Measurements from ENCODE around the gene NRG3.

DNA sequence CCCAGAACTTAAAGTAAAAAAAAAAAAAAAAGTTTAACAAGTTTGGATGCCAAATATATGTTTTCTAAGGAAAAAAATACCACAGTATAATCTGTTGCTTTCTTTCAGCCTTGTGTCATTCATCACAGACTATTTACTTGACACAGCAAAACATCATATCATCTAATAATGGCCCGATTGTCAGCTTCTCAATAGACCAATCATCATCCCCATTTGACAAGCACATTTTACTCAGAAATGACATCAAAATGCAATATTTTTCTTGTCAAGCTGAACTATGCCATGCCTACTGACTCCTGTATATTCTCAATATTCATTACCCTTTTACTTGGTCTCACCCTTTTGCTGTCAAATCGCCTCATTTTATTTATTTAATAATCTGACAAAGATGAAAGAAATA lies 249.7 kb downstream of the NRG3 start:
- TF ChIP-seq POLR2AphosphoS5 (IDR thresholded peaks at IDR 0.05; ENCODE audit: low read depth, low read length) (no peak), TCF7L2 (IDR thresholded peaks at IDR 0.05; ENCODE audit: low read depth, low read length) (no peak)
- TF ChIP-seq, protein P1, sequence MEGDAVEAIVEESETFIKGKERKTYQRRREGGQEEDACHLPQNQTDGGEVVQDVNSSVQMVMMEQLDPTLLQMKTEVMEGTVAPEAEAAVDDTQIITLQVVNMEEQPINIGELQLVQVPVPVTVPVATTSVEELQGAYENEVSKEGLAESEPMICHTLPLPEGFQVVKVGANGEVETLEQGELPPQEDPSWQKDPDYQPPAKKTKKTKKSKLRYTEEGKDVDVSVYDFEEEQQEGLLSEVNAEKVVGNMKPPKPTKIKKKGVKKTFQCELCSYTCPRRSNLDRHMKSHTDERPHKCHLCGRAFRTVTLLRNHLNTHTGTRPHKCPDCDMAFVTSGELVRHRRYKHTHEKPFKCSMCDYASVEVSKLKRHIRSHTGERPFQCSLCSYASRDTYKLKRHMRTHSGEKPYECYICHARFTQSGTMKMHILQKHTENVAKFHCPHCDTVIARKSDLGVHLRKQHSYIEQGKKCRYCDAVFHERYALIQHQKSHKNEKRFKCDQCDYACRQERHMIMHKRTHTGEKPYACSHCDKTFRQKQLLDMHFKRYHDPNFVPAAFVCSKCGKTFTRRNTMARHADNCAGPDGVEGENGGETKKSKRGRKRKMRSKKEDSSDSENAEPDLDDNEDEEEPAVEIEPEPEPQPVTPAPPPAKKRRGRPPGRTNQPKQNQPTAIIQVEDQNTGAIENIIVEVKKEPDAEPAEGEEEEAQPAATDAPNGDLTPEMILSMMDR (IDR thresholded peaks at IDR 0.05): no peak
- TF ChIP-seq, protein P2, sequence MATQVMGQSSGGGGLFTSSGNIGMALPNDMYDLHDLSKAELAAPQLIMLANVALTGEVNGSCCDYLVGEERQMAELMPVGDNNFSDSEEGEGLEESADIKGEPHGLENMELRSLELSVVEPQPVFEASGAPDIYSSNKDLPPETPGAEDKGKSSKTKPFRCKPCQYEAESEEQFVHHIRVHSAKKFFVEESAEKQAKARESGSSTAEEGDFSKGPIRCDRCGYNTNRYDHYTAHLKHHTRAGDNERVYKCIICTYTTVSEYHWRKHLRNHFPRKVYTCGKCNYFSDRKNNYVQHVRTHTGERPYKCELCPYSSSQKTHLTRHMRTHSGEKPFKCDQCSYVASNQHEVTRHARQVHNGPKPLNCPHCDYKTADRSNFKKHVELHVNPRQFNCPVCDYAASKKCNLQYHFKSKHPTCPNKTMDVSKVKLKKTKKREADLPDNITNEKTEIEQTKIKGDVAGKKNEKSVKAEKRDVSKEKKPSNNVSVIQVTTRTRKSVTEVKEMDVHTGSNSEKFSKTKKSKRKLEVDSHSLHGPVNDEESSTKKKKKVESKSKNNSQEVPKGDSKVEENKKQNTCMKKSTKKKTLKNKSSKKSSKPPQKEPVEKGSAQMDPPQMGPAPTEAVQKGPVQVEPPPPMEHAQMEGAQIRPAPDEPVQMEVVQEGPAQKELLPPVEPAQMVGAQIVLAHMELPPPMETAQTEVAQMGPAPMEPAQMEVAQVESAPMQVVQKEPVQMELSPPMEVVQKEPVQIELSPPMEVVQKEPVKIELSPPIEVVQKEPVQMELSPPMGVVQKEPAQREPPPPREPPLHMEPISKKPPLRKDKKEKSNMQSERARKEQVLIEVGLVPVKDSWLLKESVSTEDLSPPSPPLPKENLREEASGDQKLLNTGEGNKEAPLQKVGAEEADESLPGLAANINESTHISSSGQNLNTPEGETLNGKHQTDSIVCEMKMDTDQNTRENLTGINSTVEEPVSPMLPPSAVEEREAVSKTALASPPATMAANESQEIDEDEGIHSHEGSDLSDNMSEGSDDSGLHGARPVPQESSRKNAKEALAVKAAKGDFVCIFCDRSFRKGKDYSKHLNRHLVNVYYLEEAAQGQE (IDR thresholded peaks at IDR 0.05; ENCODE audit: insufficient read depth in 1 of 2, low read depth in 2 of 2, low read length in 1 of 2): no peak

Data from Panc1 (cell line).